Measurements from ENCODE around the gene NLN.
"Not testable (repeated sequence)": the region's sequence is repeated elsewhere in the genome, so short reads cannot be mapped to it uniquely, and the experiment has no call there.

NLN gene

GRCh38 chr5:65772963-65773362 is 51.0 kb downstream of the NLN start:
- not testable (repeated sequence) for DNase-seq (ENCODE audit: low read depth)

DNA sequence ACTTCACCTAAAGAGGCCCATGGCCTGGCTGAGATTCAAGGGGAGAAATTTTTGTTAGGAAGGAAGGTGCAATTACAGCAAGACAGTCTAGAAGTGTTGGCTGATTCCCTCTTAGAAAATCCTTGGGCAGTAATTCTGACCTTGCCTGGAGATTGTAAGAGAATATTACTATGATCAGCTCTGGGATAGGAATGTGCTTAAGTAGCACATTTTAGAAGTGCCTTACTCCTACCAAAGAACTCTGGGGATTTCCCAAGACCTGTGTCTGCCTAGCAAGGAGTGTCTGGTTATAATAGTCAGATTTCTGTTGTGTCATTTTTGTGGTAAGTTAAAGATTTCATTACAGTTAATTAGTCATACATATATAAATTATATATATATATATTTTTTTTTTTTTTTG is 52.3 kb downstream of the NLN start:
- no peak for DNase-seq (ENCODE audit: low read depth)

GRCh38 chr5:65775476-65775875 is 53.5 kb downstream of the NLN start:
- no peak for DNase-seq (ENCODE audit: low read depth)

GRCh38 chr5:65776441-65777141 is 54.6 kb downstream of the NLN start:
- no peak for DNase-seq (ENCODE audit: low read depth)

DNA sequence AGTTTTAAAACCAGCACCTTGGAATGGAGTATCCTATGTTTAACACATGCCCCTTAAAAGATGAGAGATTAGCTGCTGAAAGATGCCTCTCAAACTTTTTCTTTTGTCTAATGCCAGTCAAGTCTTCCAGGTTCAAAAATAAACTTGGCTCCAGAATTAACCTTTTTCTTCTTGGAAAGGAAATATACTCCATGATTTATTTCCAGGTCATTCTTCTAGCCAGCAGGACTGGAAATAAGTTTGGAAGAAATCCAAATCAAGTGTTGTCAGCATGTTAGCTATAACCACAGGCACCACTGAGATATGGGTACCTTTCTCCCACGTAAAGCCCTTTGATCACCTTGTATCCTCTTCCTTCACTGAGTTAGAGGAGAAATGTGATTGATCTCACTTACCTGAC is 56.1 kb downstream of the NLN start:
- no peak for DNase-seq (ENCODE audit: low read depth)

DNA sequence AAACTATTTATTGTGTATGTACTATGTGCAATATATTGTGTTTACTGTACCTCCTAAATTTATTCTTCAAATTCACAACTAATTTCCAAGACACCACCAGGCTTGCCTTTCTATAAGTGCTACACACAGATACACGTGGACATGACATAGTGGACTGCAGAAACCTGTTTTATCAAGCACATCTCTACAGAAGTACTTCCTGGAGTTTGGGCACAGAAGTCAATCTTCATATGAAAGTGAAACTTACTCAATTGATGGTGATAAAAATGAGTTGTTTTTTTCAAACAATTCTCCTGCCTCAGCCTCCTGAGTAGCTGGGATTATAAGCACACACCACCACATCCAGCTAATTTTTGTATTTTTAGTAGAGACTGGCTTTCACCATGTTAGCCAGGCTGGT is 57.6 kb downstream of the NLN start:
- DNase-seq (ENCODE audit: low read depth) = no peak

- DNase-seq (ENCODE audit: low read depth) = not testable (repeated sequence)
Observed at GRCh38 chr5:65788296-65788695, 66.3 kb downstream of the NLN start.

GRCh38 chr5:65790371-65791163 is 68.6 kb downstream of the NLN start:
- DNase-seq (ENCODE audit: low read depth) = no peak

DNA sequence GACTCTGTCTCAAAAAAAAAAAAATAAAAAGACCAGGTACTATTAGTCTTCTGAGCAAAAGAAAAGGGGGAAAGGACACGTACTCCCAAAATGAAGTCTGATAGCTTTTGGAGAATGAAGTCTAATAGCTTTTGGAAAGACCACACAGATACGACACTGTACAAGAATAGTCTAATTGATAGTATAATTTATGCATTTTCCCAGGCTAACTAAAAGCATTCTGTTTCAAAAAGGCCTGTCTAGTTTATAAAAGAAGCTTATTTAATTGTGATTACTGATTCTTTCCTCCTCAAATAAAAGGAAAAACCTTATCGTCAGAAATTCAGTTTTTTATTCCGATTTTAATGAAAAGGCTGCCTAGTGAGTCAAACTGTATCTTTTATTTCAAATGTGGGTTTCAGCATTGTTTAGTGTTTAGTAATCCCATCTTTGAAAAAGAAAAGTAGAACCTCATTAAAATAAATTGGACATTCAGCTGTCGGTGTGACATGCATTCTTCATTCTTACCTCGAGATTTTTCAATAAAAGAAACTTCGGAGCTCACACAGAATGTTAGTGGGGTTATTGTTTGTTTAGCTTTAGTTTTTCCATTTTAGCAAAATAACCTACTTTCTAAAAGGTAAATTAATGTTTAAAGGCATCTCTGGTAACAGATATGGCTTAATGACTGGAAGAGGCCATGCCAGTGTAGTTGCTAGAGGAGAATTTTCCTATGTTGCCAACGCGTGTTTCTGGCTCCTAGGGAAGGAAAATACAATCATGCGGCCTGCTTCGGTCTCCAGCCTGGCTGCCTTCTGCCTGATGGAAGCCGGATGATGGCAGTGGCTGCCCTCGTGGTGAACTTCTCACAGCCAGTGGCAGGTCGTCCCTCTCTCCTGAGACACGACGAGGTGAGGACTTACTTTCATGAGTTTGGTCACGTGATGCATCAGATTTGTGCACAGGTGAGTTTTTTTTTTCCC is 70.0 kb downstream of the NLN start:
- DNase-seq (ENCODE audit: low read depth) = no peak

DNA sequence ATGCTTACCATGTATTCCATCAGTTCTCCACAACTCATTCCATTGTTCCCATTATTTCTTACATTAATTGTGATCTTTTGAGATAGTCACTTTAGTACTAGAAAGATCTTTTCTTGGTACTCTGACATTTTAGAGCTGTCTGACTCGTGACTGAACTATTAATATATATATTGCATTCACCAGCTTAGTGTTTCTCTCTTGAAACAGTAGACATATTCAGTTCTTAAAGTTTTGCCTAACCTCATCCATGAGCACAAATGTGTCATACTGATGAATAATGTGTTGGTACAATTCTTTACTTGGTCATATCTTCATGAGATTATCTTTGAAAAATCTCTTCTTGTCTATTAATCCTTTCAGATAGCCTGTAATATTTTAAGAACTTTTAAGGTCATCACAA is 74.3 kb downstream of the NLN start:
- DNase-seq (ENCODE audit: low read depth) = no peak

DNA sequence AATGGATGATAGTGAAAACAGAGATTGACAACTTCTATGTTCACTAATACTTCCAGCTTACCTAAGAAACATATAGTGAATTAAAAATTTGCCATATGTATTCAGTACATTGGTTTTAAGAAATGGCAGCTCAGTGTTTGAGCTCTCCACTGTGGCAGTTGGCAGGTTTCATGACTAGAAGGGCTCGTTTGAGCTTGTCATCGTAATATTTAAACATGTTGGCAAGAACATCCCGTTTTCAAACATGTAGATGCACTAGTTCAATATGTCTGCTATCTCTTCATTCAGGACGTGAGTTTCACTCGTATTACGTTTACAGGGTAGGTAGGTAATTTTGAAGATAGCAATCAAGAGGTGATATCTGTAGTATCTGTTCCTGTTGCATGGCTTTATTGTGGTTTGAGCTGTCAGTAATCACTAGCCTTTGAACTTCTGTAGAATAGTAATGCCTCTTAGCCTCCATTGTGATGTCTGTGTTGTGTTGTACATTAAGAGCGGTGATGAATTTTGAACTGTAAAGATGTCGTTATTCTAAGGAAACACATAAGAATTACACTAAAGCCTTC is 74.8 kb downstream of the NLN start:
- no peak for DNase-seq (ENCODE audit: low read depth)

DNA sequence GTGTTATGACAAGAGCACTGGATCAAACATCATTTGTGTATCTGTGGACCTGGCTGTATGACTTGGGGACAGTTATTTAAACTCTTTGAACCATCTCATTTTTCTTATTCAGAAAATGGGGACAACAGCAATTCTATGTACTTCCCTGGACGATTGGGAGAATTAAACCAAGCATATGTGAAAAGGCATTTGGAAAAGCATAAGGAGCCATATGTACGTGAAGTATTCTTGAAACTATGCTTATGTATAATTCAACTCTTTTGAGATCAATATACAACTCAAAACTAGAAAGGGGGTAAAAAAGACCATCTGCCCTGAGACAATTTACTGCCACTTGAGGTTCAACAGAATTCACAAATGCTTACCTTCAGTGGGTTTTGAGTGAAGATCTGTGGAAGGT is 75.5 kb downstream of the NLN start:
- no peak for DNase-seq (ENCODE audit: low read depth)

DNA sequence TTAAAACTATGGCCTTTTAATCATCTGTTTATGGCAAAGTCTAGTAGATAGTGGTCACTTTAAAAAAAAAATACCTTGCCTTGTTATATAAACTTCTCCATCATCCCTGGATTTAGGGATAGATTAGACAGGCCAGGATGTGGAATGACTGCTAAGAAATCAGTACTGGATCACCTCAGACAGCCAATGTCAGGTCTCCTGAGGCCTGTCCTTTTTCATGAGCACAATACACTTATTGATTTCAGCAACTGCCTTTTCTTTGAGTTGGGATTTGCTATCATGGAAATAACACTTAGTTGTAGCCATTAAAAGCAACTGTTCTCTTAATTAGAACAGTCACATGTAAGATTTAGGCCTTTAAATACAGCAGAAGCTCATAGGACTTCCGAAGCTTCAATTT is 77.9 kb downstream of the NLN start:
- DNase-seq (ENCODE audit: low read depth) = no peak

DNA sequence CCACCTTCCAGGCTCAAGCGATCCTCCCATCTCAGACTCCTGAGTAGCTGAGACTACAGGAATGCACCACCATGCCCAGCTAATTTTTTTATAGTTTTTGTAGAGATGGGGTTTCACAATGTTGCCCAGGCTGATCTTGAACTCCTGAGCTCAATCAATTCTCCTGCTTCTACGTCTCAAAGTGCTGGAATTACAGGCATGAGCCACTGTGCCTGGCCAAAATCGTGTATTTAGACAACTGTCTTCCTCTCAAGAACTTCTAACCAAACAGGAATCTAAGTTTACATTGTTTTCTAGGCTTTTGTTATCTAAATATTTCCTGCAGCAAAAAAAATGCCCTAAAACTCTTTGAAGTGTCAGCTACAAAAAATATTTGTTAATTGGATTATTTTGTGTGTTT is 78.8 kb downstream of the NLN start:
- no peak for DNase-seq (ENCODE audit: low read depth)

- DNase-seq (ENCODE audit: low read depth) = no peak
Observed at GRCh38 chr5:65801352-65801783, 79.4 kb downstream of the NLN start.

GRCh38 chr5:65802080-65802479 is 80.1 kb downstream of the NLN start:
- DNase-seq (ENCODE audit: low read depth) = no peak

DNA sequence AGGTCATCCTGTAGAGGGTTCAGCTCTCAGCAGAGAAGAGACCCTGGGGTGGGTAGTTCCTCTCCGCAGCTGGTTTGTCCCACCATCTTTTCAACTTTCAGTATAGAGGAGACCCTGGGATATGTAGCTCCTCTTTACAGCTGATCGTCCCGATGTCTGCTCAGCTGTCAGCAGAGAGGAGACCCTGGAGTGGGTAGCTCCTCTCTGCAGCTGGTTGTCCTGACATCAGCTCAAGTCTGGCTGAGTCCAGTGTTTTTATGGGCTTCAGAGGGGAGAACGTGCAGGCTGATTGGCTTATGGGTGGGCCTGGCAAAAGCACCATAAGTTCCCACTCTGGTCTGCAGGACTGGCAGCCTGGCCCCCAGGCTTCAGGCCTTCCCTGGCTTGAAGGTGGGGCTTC is 80.8 kb downstream of the NLN start:
- no peak for DNase-seq (ENCODE audit: low read depth)

DNA sequence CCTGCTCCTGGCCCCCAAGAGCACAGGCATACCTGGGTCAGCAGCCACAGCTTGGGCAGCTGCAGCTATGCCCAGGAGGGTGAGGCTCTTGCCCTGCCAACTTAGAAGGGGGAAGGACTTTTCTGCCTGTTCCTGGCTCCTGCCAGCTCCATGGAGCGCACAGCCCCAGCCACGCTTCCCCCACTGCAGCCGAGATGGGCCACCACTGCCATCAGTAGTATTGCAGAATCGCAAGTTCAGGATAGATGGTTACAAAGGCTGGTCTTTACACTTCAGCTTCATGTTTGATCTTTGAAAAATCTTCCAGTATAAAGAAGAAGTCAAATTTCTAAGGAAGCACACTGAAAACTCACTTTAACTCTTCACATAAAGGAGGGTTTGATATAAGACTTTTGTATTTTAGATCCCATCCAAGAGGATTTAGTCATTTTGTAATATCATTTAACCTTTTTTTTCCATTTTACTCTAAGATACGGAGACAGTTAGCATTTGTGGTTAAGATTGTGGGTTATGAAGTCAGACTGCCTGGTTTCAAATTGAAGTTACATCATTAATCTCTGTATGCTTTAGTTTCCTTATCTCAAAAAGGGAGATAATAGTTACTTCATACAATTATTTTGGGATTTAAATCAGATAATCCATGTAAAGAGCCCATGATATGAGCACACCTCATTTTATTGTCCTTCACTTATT is 81.8 kb downstream of the NLN start:
- no peak for DNase-seq (ENCODE audit: low read depth)

GRCh38 chr5:65805089-65805488 is 83.1 kb downstream of the NLN start:
- no peak for DNase-seq (ENCODE audit: low read depth)

- not testable (repeated sequence) for DNase-seq (ENCODE audit: low read depth)
Observed at GRCh38 chr5:65807494-65807893, 85.5 kb downstream of the NLN start.

DNA sequence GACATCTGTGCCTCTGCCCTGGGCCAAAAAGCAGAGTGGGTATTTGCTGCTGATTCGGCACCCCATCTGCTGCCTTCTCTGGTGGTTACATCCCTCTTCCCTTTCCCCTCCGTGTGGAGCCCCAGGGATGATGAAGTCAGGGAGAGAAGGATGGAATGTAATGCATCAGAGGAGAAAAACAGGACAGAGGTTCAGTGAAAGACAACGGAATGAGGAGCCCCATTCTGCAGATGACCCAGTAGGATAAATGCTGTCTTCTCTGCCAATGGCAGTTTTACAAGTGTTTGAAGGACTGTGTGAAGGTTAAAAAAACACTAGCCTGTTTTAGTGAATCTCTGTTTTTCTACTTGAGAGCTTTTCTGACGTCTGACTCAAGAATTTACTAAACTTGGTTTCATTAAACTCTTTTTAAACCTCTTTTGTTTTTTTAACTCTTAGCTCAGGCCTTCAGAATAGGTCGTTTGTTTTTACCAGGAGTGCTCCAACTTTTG is 86.3 kb downstream of the NLN start:
- no peak for DNase-seq (ENCODE audit: low read depth)

Measured in stimulated activated CD8-positive, alpha-beta memory T cell treated with anti-CD3 and anti-CD28 coated beads, Interleukin-12 subunit alpha, Interleukin-12 subunit beta, amount 100 ng/mL, for 1 hour (primary cell).